Hippocampal formation (tissue), 2 donors: ENCODE results near the gene TBL1X.

Source experiments
- DNase-seq, 2 donors: peaks; one replicate each; lab custom pipeline; 2025; lab: John Stamatoyannopoulos, UW

Gene TBL1X

DNA sequence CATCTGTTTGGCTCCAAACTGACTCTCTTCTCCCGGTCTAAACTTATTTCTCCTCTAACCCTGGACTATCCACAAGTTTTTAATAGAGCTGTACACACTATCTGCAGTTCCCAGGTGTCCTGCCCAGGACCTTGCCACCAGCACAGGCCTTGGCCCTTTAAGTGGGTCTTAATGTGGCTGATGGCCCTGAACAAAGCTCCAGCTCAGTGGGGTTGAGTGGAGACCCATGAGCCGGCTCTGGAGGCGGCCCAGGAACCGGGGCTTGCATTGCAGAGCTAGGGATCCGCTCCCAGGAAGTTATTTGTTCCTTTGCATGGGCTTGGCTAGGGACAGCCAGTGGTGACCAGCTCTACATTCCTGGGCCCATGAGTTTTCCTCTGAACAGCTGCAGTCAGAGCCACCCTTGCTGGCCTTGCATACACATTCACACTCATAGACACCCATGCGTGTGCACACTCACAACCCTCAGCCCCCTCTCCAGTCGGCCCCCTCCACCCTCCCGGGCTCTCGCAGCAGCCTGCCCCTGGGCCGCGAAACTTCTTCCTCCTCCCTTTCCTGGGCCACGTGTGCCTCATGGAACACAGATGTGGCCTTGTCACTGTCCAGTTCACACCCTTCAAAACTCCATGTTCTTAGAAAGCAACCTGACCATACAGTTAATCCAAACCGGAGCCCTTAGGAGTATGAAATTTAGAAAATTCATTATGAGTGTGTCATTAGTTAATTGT, 242.6 kb downstream of the TBL1X start:
- DNase-seq, result no peak

DNA sequence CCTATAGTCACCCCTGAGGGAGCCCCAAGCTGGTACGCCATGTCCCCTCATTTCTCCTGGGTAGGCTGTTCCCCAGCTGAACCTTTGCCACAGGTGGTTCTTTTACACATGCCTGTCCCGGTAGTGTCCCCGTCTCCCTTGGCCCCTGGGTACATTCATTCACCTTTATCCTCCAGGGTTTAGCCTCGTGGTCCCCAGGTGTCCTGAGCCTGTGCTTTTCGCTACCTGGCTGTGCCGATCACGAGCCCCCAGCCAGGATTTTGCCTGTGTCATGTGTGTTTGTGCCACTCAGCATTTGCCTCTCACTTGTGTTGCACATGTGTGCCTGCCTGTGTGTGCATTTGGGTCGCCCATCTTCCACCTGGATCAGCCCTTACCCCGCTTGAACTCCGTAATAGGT, 243.2 kb downstream of the TBL1X start:
- no peak for DNase-seq

DNA sequence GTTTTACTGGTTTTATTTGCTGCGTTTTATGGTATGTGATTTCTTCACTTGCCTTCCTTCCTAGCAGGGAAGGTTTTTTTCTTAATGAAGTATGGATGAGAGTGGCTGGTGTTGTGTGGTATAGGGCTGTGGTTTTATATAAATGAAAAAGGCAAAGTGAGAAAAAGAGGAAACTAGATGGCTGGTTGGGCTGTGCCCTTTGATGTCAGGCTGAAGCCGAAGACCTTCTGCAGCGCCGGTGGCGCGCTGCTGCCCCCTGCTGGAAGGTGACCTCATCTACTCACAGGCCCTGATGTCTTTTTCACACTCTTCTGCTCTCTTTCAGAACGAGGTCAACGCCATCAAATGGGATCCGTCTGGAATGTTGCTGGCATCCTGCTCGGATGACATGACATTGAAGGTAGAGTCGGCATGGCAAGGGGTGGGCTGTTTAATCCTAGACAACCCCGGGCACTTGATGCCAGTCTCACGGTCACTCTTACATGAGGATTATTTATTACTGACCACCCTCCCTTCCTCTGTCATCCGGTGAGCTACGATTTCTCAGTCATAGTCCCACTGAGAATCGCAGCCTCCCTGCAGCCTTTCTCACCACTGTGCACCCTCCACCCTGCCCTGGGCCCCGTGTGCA, 244.2 kb downstream of the TBL1X start:
- peak; percentile 31 to 48 for DNase-seq

DNA sequence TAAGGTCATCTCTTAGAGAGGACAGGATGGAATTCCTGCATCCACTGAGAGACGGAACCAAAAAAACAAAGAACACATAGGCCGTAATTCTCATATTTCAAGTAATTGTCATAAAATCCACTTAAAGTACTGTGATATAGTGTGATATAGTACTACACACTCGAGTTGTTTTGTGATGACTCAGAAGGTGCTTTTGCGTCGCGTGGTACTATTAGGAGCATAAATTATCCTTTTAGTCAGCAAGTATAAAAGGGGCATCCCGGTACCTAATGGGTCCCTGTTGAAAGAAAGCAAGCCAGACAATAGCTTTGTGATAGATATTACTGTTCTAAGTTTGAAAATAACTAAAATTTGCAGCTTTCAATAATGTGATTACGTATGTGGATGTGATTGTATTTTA, 245.5 kb downstream of the TBL1X start:
- DNase-seq, result no peak

DNA sequence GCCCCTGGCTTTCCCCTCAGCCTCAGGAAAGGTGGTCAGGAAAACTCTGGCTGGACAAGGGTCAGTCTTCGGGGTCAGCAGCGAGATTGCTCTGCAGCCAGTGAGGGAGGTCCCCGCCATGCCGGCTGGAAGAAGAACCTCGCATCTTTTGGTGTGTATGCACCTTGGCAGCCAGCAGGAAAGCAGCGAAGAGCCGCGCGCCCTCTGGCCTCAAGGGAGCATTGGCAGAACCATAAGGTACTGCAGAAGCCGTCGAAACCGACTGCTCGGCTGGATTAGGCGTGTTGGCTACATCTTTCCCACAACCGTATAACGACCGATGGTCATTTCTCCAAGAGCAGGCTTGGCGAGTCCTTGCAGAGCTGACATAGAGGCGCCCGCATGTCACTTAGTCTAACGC, 252.5 kb downstream of the TBL1X start:
- no peak for DNase-seq

DNA sequence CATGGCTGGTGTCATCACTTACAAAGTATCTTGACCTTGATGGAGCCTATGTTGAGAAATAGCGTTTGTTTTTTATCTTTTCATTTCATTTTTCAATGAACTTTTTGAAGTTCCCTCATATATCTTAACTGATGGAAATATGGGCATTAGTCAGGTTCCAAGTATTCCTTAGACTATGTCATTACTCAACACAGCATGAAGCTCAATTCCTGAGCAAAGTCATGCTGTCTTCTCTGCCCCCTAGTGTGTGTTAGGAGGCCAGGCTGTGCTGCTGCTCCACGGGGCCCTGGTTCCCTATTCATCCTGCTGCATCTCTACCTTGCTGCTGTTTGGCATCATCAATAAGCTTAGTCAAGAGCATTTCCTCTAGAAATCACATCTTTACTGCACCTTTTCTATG, 259.9 kb downstream of the TBL1X start:
- DNase-seq, result no peak

DNA sequence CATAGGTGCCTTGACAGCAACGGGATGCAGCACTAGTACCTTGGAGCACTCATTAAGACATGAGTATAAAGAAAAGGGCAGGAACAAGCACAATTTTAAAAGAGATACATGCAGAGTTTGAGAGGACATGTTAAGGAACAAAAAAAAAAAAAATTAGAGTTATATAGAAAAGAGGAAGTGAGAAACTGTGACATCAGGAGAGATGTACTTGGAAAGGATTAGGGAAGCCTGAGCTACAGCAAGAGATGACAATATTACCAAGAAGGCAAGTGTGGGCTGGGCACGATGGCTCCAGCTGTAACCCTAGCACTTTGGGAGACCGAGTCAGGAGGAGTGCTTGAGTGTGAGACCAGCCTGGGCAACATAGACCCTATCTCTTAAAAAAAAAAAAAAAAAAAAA, 263.4 kb downstream of the TBL1X start:
- no peak for DNase-seq

DNA sequence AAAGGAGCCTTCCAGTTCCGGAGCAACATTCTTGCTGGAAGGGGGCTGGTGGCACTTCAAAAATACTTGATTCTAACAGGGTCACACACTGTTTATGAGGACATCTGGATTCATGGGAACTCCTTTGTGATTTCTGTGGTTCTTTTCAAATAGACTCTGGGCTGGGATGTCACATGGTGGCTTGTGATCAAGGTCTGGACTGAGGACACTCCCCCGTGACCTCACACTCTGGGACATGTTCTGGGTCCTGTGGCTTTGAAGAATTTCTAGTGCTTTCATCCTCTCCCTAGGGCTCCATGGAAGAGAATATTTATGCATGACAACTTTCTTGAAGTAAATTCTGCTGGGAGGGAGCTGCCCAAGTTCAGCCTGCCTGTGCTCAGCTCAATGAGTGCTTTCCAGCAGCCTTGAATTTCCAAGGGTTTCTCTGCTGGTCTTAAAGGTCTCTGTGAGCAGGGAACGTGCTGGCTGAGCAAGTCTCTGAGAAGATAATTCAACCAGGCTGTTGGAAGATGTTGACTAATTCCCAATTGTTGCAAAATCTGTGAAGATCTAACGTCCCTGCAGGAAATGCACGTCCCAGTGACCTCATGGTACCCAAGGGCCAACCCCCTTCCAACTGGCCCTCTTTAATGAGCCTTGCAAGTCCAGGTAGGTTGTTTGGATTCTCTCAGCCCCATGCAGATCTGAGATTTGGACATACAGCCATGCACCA, 264.5 kb downstream of the TBL1X start:
- no peak for DNase-seq

DNA sequence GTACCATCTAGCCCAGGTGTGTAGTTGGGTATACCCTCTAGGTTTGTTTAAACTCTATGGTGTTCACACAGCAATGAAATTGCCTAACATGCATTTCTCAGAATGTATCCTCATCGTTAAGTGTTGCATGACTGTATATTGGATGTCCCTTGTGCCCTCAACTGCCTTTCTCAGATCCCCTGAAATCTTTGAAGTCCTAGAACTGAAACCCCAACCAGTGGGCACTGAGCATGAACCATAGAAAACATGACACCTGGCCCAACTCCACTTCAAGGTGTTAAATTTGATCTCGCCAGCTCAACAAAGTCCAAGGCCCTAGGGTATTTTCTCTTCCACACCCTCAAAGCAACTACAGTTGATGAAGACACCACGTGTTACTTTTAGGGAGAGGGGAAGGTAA, 265.2 kb downstream of the TBL1X start:
- DNase-seq, result no peak

DNA sequence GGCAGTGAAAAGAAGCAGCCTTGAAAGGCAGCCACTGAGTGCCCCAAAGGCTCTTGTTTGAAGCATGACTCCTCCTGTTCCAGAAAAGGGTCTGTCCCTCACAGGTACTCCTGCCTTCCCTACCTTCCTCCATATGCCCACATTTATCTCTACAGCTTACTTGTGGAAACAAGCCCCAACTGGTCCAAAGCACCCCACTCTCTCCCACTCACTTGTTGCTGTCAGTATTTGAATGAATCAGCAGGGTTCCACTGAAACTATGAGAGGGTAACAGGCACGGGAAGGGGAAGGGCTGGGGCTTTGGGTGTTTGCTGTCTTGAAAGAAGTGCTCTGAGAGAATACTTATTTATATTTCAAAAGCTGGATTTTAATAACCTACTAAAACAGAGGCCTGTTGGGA, 265.9 kb downstream of the TBL1X start:
- no peak for DNase-seq

DNA sequence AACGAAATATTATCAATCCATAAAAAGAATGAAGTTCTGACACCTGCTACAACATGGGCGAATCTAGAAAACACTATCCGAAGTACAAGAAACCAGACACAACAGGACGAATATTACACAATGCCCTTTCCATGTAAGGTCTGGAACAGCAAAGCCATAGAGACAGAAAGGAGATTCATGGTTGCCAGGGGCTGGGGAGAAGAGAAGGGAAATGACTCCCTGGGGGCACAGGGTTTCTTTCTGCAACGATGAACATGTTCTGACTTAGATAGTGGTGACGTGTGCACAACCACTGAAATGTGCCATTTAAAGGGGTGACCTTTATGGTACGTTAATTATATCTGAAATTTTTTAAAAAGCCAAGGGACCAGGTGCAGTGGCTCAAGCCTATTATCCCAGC, 272.5 kb downstream of the TBL1X start:
- DNase-seq, result no peak

DNA sequence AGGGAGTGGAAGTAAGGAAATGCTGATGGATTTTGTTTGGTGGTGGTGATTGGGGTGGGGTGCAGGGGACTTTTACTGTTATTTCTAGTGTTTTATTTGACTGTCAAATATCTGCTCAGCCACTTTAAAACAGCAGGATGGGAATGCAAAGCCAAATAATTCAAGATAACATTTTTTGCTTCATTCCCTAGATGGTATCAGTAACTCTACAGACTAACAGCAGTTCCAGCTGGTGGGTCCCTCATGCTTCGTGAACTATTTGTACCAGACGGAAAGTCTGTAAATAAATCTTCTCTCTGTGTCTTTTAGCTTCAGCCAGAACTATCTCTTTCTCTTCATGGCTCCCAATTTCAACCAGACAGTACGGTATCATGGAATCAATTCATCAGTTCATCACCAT, 273.3 kb downstream of the TBL1X start:
- DNase-seq, result no peak

DNA sequence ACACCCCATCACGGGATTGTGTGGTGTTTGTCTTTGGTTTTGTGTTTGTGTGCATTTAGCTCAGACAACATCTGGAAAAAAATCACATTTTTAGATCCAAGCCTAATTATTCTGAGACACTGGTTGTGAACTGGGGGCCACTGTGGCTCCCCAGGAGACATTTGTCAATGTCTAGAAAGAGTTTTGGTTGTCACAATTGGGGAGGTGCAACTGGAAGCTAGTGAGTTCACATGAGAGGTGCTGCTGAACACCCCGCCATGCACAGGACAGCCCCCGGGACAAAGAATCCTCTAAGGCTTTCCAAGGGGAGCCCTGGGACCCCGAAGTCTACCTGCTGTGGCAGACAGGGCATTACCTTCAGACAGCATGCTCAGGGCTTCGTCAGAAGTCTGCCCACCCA, 274.3 kb downstream of the TBL1X start:
- no peak for DNase-seq

DNA sequence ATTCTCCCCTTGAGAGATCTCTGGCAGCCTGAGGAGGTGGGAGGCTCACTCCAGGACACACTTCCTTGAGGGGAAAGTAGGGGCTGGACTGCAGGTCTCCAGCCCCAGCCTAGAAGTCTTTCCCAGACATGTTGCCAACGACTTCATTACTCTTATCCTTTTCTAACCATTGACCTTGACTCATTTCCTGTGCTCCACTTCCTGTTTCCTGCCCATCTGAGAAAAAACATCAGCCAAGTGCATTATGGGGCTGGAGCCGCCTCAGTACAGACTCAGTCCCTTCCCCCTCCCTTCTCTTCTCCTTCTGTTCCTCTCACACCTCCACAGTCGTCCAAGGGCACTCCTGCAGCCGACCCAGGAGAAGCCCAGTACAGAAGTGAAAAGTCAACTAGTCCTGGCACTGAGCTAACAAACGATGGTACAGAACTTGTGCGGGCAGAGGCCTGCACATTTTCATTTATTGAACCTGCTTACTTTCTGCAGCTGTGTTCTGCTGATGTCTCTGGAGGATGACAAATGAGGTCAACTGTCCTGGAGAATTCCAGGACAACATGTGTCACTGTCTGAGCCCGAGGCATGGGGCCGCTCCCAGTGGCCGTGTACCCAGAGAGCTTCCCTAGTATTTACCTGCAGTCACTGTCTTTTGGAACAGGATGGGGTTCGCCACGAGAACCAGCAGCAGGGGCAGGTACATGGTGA, 280.7 kb downstream of the TBL1X start:
- no peak for DNase-seq

DNA sequence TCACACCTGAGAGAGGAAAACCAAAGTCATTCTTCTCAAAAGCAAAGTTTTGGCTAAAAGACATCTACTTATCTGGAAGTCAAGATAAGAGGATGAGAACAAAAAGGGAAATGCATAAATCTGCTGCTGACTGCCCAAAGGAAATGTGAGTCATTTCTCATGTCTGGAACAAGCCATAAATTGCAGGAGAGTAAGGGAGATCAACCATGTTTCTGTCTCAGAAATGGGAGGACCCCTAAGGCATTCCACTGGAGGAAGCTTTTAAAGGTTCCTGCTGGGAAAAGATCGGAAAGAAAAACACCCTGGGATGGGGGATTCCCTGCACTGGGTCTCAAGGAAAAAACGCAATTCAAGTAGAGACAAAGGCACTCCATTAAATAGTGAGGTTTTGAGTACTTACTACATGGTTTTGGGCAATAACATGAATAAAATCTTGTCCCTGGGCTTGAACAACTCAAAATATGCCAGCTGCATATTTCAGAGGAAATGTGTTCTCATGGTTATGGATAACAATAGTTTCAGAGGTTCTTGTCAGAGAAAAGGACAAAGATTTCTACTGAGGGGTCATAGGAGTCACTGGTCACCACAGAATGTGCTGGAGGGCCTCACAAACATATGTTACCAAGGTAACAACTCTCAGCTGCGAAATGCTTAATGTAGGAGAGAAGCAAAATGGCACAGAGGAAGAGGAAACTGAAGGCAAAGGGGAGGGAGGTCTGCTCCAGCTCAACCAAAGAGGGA, 281.5 kb downstream of the TBL1X start:
- no peak for DNase-seq

DNA sequence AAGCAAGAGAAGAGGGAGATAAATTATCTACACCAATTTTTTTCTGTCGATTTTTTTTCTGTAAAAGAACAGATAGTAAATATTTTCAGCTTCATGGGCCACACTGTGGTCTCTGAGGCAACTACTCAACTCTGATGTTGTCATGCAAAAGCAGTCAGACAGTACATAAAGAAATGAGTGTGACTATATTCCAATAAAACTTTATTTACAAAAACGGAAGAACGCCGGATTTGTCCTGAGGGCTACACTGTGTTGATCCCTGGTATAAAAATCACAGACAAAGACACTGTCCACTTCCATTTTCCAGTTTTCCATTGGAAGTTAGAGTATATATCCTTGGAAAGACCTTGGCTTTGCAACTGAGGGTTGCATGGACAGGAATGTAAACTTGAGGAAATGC, 282.8 kb downstream of the TBL1X start:
- no peak for DNase-seq

DNA sequence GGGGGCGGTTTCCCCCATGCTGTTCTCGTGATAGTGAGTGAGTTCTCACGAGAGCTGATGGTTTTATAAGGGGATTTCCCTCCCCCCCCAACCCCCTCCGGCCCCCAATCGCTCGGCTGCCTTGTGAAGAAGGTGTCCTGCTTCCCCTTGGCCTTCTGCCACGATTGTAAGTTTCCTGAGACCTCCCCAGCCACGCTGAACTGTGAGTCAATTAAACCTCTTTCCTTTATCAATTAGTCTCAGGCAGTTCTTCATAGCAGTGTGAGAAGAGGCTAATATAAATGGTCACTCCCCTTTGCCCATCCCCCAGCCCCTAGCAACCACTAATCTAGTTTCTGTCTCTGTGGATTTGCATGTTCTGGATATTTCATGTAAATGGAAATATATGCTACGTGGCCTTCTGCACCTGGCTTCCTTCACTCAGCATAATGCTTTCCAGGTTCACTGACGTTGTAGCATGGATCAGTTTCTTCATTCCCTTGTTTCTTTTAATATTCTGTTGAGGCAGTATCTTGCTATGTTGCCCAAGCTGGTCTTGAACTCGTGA, 284.4 kb downstream of the TBL1X start:
- no peak for DNase-seq

DNA sequence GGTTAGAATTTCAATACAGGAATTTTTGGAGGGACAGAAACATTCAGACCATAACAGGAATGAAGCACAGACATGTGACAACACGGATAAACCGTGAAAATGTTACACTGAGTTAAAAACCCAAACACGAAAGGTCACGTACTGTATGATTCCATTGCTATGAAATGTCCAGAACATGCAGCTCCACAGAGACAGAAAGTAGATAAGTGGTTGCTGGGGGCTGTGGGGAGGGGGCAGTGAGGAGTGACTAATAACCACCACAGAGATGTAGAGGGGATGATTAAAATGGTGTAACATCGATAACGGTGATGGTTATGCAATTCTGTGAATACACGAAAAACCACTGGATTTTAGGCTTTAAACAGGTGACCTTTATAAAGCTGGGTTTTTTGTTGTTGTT, 292.5 kb downstream of the TBL1X start:
- no peak for DNase-seq

DNA sequence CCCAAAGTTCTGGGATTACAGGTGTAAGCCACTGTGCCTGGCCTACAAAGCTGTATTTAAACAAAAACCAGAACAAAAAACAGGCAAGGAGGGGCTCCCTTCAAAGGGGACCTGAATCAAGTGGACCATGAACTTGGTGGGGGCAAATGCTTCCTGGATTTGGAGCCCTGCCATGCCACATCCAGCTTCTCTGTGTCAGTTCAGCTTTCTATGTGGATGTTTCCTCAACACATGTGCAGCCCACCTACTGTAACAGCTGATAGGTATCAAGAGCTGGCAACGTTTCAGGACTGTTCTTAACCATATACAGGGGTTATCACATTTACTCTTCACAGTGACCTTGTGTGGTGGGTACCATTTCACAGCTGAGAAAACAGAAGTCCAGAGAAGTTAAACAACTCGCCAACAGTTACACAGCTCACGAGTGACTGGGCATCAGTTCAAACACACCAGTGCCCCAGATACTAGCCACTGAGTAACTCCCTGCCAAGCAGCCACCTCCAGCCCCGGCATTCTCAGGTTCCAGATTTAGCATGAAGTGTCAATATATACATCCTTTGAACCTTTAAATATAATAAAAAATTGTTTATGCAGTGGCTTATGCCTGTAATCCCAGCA, 293.3 kb downstream of the TBL1X start:
- no peak for DNase-seq

DNA sequence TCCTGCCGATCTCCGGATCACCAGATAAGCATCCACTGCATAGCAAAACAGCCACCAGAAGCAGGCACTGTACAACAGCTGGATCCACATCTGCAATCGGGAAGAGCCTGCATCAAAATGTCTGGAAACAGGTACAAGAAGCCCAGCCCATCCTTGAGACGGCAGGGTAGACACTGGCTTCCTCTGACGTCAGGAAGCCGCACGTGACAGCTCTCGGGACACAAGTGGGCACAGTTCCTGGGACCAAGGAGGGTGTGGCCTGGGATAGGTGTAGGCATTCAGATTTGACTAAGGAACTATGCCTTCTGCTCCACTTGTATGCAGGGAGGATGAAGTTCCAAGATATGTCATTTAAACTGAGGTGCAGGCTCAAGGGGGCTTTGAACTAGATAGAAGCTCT, 294.5 kb downstream of the TBL1X start:
- no peak for DNase-seq

DNA sequence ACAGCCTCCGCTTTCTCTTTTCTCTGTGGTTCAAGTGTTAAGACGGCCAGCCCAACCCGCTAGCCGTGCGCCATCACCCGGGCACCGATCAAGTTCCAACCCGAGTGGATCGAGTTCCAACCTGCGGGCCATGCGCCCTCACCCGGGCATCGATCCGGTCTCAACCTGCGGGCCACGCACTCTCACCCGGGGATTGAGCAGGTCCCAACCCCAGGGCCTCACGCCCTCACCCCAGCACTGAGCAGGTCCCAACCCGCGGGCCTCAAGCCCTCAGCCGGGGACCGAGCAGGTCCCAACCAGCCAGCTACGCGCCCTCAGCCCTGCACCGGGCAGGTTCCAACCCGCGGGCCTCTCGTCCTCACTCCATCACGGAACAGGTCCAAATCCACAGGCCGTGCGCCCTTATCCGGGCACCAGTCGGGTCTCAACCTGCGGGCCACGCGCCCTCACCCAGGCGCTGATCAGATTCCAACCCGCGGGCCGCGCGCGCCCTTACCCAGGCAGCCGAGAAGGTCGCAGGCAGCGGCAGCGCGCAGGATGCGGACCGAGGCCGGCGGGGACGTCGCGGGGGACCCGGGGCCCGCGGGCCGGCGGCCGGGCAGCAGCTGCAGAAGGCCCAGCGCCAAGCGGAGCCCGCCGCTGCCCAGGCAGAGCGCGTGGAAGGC, 300.3 kb downstream of the TBL1X start:
- DNase-seq, result no peak
